Parathyroid adenoma (tissue), 2 donors: ENCODE data around the gene NKAIN4.
A peak's percentile ranks its signal among the peaks of the same experiment; 100 is the strongest.

Experiments used
- H2AFZ ChIP-seq: fragments of 300-600 bp; sonication (generic); one replicate; pipeline ENCODE4 v1.7.0; 2017; ENCODE audit warnings: antibody characterized with exemption, mild to moderate bottlenecking
- H3K27ac ChIP-seq: fragments of 300-600 bp; sonication (generic); one replicate; pipeline ENCODE4 v1.7.0; 2017
- H3K27me3 ChIP-seq: fragments of 300-600 bp; sonication (generic); one replicate; pipeline ENCODE4 v1.7.0; 2017; ENCODE audit warnings: low read length; ENCODE audit not compliant: control insufficient read depth, insufficient read depth
- H3K36me3 ChIP-seq: fragments of 300-600 bp; sonication (generic); one replicate; pipeline ENCODE4 v1.7.0; 2017; ENCODE audit warnings: low read length; ENCODE audit not compliant: control insufficient read depth, insufficient read depth
- H3K4me1 ChIP-seq: fragments of 300-600 bp; sonication (generic); one replicate; pipeline ENCODE4 v1.7.0; 2017; ENCODE audit warnings: control low read depth
- H3K4me2 ChIP-seq: fragments of 300-600 bp; sonication (generic); one replicate; pipeline ENCODE4 v1.7.0; 2017; ENCODE audit warnings: low read length
- H3K4me3 ChIP-seq: fragments of 300-600 bp; sonication (generic); one replicate; pipeline ENCODE4 v1.7.0; 2017; ENCODE audit warnings: low read depth, low read length
- H3K79me2 ChIP-seq: fragments of 300-600 bp; sonication (generic); one replicate; pipeline ENCODE4 v1.7.0; 2017; ENCODE audit warnings: control low read depth
- H3K9ac ChIP-seq: fragments of 300-600 bp; sonication (generic); one replicate; pipeline ENCODE4 v1.7.0; 2017; ENCODE audit warnings: mild to moderate bottlenecking
- H3K9me3 ChIP-seq: fragments of 300-600 bp; sonication (generic); one replicate; pipeline ENCODE4 v1.7.0; 2017; ENCODE audit warnings: low read length; ENCODE audit not compliant: control insufficient read depth
- TF ChIP-seq, protein P1 (sequence below): fragments of 300-600 bp; sonication (generic); IDR thresholded peaks from one replicate; pipeline ENCODE4 v1.7.0; 2017; ENCODE audit warnings: antibody characterized with exemption, mild to moderate bottlenecking
- donor health status: primary hyperparathyroidism.

The NKAIN4 gene

DNA sequence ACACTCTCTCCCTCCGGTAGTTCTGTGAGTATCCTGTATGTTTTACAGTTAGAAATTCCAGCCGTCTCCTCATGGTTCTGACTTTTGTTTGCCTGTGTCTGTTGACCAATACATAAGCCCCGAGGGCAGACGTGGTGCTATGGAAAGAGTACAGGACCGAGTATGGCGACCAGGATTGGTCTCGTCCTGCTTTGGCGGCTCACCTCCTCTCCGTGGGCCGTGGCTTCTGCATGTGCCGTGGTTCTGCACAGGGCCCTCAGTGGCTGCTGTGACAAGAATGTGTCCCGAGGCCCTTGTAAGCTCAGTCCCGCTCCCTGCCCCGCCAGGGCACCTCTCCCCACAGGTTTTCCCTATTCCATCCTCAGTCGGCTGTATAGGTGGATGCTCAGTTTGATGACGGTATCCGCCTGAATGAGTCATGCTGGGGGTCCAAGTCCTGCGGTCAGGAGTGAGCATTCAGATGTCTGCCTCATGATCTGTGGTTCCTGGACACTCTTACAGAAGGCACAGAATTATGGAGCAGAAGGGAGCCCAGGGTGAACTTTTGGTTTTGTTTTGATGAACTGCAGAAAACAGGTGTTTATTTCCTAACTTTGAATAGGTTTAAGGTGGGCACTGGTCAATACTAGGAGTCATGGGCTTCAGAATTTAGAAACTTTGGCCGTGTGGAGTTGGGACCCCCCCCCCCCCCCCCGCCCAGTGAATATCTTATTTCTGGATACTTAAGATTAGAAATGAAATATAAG lies 19.5 kb upstream of the NKAIN4 start:
- Histone ChIP-seq H3K79me2 (peaks cover 12% of the 10 kb centered on the region), H3K4me3 (peak overlapping the region; percentile 76), H3K27me3 (no peaks in the 10 kb centered on the region), H3K27ac (no peak overlapping the region), H3K9ac (no peak overlapping the region), H3K36me3 (no peaks in the 10 kb centered on the region), H3K4me1 (no peaks in the 10 kb centered on the region), H3K9me3 (no peaks in the 10 kb centered on the region), H3K4me2 (peak overlapping the region; percentile 99), H2AFZ (no peak overlapping the region)
- TF ChIP-seq, protein P1, sequence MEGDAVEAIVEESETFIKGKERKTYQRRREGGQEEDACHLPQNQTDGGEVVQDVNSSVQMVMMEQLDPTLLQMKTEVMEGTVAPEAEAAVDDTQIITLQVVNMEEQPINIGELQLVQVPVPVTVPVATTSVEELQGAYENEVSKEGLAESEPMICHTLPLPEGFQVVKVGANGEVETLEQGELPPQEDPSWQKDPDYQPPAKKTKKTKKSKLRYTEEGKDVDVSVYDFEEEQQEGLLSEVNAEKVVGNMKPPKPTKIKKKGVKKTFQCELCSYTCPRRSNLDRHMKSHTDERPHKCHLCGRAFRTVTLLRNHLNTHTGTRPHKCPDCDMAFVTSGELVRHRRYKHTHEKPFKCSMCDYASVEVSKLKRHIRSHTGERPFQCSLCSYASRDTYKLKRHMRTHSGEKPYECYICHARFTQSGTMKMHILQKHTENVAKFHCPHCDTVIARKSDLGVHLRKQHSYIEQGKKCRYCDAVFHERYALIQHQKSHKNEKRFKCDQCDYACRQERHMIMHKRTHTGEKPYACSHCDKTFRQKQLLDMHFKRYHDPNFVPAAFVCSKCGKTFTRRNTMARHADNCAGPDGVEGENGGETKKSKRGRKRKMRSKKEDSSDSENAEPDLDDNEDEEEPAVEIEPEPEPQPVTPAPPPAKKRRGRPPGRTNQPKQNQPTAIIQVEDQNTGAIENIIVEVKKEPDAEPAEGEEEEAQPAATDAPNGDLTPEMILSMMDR, result no peak

DNA sequence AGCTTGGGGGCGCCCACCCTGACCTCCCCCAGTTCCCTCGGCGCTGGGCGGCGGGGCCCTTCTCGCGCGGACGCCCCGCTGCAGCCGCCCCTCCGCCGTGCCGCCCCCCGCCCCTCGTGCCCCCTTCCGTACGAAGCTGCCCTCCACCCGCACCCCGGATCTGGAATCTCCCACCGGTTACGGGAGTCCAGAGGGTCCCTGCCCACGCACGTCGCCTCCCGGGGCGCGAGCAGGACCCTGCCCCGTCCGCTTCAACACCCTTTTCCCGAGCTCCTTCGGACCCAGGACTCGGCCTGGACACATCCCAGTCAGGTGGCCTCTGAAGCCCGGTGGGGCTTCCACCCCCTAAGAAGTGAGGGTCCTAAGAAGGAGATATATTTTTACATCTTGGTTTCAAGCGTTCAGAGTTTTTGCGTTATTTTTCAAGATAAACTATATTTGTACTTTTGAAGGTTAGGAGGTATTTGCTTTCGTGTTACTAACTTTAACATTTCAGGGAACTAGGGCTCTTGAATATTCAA lies 18.9 kb upstream of the NKAIN4 start:
- Histone ChIP-seq H2AFZ (no peak overlapping the region), H3K27ac (no peak overlapping the region), H3K4me1 (no peaks in the 10 kb centered on the region), H3K9me3 (no peaks in the 10 kb centered on the region), H3K79me2 (peaks cover 12% of the 10 kb centered on the region), H3K4me3 (peak overlapping the region; percentile 76), H3K36me3 (no peaks in the 10 kb centered on the region), H3K4me2 (peak overlapping the region; percentile 99), H3K27me3 (no peaks in the 10 kb centered on the region), H3K9ac (peak overlapping the region; percentile 46)
- TF ChIP-seq, protein P1, result no peak

DNA sequence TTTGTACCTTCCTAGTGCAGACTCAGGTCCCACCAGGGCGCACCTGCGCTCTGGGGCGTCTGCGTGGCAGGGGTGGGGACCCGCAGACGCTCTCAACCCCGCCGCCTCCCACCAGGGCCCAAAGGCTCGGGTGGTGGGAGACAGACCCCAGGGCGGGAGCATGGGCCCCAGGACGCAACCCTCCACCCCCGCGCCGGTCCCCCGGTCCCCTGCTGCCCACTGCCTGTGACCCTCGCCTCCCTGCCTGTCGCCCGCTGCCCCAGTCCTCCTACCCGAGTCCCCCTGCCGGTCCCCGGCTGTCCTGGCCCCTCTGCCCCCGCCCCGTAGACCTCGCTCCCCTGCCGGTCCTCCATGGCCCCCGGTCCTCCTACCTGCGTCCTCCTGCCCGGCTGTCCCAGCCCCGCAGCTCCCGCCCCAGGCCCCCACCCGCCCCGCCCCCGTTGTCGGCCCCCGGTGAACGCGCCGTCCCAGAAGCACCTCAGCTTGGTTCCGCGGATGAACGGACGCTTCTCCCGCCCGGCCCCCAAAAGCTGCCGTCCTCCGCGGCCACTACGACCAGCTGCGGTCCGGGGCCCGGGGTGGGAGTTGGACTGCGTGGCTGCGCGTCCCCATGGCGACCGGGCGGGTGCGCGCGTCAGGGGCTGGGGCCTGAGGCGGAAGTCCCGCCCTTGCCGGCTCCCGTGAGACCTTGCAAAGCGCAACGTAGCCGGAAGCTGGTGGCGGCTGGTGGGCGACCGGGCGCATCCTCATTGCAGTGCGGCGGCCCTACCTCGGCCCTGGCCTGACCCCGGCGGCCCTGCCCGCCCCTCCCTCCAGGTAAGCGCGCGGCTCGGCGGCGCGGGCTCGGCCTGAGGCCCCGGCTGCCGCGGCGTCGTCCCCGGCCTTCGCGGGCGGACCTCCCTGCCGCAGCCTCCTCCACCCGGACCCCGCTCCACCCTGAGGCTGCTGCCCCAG lies 18.1 kb upstream of the NKAIN4 start, which contains the start of gene ARFGAP1:
TSS of gene ARFGAP1 (plus strand) at position 709 of the 954 bp plus-strand sequence. CDS start 2,768 bp downstream, outside the sequence.
- H3K27me3 ChIP-seq, result no peaks in the 10 kb centered on the region
- H2AFZ ChIP-seq, result peak within 1 kb of the TSS; percentile 70
- TF ChIP-seq, protein P1, result no peak
- H3K4me2 ChIP-seq, result peak within 1 kb of the TSS; percentile 99
- no peaks in the 10 kb centered on the region for H3K4me1 ChIP-seq
- H3K9ac ChIP-seq, result peak within 1 kb of the TSS; percentile 47
- H3K79me2 ChIP-seq, result peaks cover 12% of the 10 kb centered on the region
- H3K9me3 ChIP-seq, result no peaks in the 10 kb centered on the region
- H3K36me3 ChIP-seq, result no peaks in the 10 kb centered on the region
- H3K4me3 ChIP-seq, result peak within 1 kb of the TSS; percentile 76
- H3K27ac ChIP-seq, result peak within 1 kb of the TSS; percentile 20

DNA sequence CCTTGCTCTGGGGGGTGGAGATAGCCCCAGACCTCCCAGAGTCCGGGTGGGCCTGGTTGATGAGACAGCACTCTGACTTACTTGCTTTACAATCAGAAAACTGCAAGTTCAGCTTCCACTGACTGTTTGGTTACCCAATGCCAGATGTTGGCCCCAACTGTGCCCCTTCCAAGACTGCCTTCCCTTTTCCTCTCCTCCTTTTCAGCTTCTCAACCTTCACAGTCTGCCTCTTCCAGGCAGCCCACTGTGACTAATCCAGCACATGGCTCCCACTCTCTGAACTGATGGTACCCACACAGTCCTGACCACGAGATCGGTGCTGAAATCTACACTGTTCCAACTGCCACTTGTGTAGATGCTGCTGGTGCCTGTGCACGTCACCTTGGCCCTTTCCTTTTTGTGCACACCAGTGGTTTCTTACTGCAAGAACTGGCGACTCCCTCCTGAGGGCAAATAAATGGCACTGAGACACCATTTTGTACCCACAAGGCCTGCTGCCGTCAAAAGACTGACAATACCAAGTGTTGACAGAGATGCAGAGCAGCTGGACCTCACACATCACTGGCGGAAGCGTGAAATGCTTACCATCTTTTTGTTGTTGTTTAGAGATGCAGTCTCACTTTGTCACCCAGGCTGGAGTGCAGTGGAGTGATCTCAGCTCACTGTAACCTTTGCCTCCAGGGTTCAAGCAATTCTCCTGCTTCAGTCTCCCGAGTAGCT lies 16.5 kb upstream of the NKAIN4 start:
- Histone ChIP-seq H3K4me1 (no peaks in the 10 kb centered on the region), H3K27me3 (no peaks in the 10 kb centered on the region), H3K4me2 (no peak overlapping the region), H2AFZ (no peak overlapping the region), H3K79me2 (peaks cover 9% of the 10 kb centered on the region), H3K36me3 (no peaks in the 10 kb centered on the region), H3K9ac (no peak overlapping the region), H3K4me3 (no peak overlapping the region), H3K9me3 (no peaks in the 10 kb centered on the region), H3K27ac (no peak overlapping the region)
- TF ChIP-seq, protein P1, result no peak
